Heart left ventricle (tissue), 16 donors: ENCODE results near the gene DKKL1. TPM values are rescaled to one million over a fixed set of nuclear protein-coding genes. Genes with fewer than 3 reads are reported as not detected.

Source experiments
- ATAC-seq, 4 donors: fragments of 200-7000 bp; cut with Tn5 transposase; one replicate each; pipeline ENCODE4 v1.9.1; 2020 to 2022; ENCODE audit warnings: moderate library complexity in 4 of 4, mild to moderate bottlenecking in 3 of 4, moderate number of reproducible peaks in 1 of 4
- DNase-seq, 5 donors: peaks; one replicate each; pipeline ENCODE4 v3.0.0-alpha.2; 2020
- H3K27ac ChIP-seq, 12 donors: fragments of 200-600 bp; sonication (generic) in 4 of 12; one replicate each; pipeline versions ENCODE4 v1.5.0 to v1.8.0; 2016 to 2022; ENCODE audit warnings: mild to moderate bottlenecking in 2 of 12
- H3K27me3 ChIP-seq, 9 donors: fragments of 200-600 bp; sonication (generic) in 2 of 9; one replicate each; pipeline versions ENCODE4 v1.5.1 to v1.8.0; 2016 to 2022; ENCODE audit warnings: mild to moderate bottlenecking in 3 of 9
- H3K36me3 ChIP-seq, 9 donors: fragments of 200-600 bp; sonication (generic) in 2 of 9; one replicate each; pipeline versions ENCODE4 v1.5.0 to v1.8.0; 2018 to 2022; ENCODE audit warnings: mild to moderate bottlenecking in 2 of 9
- H3K4me1 ChIP-seq, 12 donors: fragments of 200-600 bp; sonication (generic) in 4 of 12; one replicate each; pipeline versions ENCODE4 v1.5.0 to v1.8.0; 2016 to 2022; ENCODE audit warnings: mild to moderate bottlenecking in 3 of 12
- H3K4me3 ChIP-seq, 12 donors: fragments of 200-600 bp; sonication (generic) in 4 of 12; one replicate each; pipeline versions ENCODE4 v1.5.0 to v1.8.0; 2017 to 2022; ENCODE audit warnings: mild to moderate bottlenecking in 9 of 12, moderate library complexity in 4 of 12
- H3K9me3 ChIP-seq, 12 donors: fragments of 200-600 bp; sonication (generic) in 4 of 12; one replicate each; pipeline versions ENCODE4 v1.5.0 to v1.8.0; 2016 to 2022; ENCODE audit warnings: mild to moderate bottlenecking in 1 of 12
- POLR2A ChIP-seq, 2 donors: fragments of 450-650 bp; IDR thresholded peaks; one replicate each; pipeline ENCODE4 v1.6.1; 2017; ENCODE audit warnings: antibody characterized with exemption in 2 of 2, mild to moderate bottlenecking in 2 of 2, moderate library complexity in 2 of 2
- WGBS, 4 donors: extraction: QIAGEN DNeasy Blood & Tissue Kit in 2 of 4; methylation state at CpG; one replicate each; pipeline versions ENCODE4 v1.1.5 to v1.1.7; 2013 to 2018; 5-methylcytosine and 5-hydroxymethylcytosine counted together
- intact Hi-C, 10 donors: fragments of 100-400 bp; cut with DNase I; formaldehyde crosslinking; loops; one replicate each; pipeline versions ENCODE4 v1.11.1 to v1.14.2; 2022
- polyA plus RNA-seq, 2 donors: library from polyadenylated mRNA; stranded (reverse); fragments of 200-250 nt; gene quantifications; one replicate each; pipeline ENCODE4 v1.2.3, GENCODE V29; 2013
- total RNA-seq, 9 donors: library from RNA; depleted of rRNA in 2 of 9; stranded (reverse); fragments of >200 nt in 2 of 9; fragmentation: NEBNext Ultra II Directional in 3 of 9; extraction: Animal tissue kit (Norgen Biotek cat#: 25700) in 3 of 9; gene quantifications; one replicate each; pipeline versions ENCODE4 v1.1.0 to v1.2.4, GENCODE V29; 2016 to 2023
- TF ChIP-seq, protein P1 (sequence below), 12 donors: fragments of 200-600 bp; sonication (generic) in 4 of 12; IDR thresholded peaks; one replicate each; pipeline versions ENCODE4 v1.5.0 to v1.8.0; 2018 to 2022; ENCODE audit warnings: antibody characterized with exemption in 12 of 12, mild to moderate bottlenecking in 5 of 12
- donor health status: ischemic (EF 13 %, LVEDD 7.1; RV severe dilation, severe dysfunction).
- donor health status: healthy with polysubstance abuse.
- donor health status: DM: no; HTN: yes; CAD: no.
- donor health status: DM: no; HTN: no; CAD: no.
- donor health status: ischemic (EF 25% LVEDD 6.9; RV normal size, moderate dysfunction).
- donor health status: ischemic (EF 25% LVEDD 5.7; RV mildly dilated, moderate dysfunction).
- donor health status: healthy.
- donor health status: DM: yes; HTN: yes; CAD: no.
- donor health status: ischemic (EF 35%, LVEDD 5.7; RV mildly dilated, moderate dysfunction).
- donor health status: nonischemic (EF 11% LVEDD 7.7; RV severe dilation, severe dysfunction).
- donor health status: DM: yes; HTN: yes; CAD: no.
- donor health status: PGD.
- donor health status: ischemic (EF 29% LVEDD 5.4; RV normal size, mild dysfunction).
- donor health status: nonischemic (EF 23%, LVEDD 6.1; RV moderate dilation, normal function).

Gene DKKL1
- total and polyA plus RNA-seq, 11 donors, result 0.24 to 0.51 TPM; not detected in 9

DNA sequence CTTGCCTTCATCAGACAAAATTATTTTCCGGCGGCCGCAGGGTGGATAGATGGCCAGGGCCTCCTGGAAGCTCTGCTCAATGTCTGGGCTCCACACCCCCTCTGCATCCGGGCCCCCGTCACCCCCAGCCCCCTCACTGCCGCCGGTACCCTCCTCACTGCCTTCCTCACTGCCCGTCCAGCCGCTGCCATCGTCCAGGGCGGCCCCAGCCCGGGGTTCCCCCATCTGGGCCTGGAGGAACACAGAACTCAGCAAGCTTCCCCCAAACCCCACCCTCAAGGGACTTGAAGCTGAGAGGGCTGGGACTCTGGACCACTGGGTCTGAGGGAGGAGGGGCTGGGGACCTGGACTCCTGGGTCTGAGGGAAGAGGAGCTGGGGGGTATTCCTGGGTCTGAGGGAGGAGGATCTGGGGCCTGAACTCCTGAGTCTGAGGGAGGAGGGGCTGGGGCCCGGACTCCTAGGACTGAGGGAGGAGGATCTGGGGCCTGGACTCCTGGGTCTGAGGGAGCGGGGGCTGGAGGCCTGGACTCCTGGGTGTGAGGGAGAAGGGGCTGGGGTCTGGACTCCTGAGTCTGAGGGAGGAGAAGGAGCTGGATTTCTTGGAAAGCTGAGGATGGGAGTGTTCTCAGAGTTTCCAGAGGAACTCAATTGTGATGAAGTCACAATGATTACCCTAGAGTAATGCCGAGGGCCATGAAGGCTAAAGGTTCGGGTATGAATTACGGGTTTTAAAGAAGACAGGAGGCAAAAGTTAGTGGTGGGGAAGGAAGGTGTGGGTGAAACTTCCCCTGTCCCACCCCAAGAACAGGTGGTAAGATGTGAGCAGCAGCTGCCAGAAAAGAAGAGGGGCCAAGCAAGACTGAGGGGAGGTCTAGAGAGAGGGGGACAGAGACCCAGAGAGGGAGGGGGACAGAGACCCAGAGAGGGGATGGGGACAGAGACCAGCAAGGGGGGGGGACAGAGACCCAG lies 3.5 kb upstream of the DKKL1 start:
- no peak for DNase-seq
- Histone ChIP-seq H3K27me3 (peaks cover 0 to 12% (median 0%) of the 10 kb centered on the region in 9 donors), H3K36me3 (peaks cover 0 to 35% (median 23%) of the 10 kb centered on the region in 9 donors), H3K4me1 (peaks cover 4 to 42% (median 20%) of the 10 kb centered on the region in 12 donors), H3K27ac (peak overlapping the region in 4 of 12 donors; percentile 13 to 98 (median 32)), H3K4me3 (no peak overlapping the region), H3K9me3 (no peaks in the 10 kb centered on the region)
- 77 to 81% (median 79%) methylated on average over 13 to 17 of the region's 17 CpGs for WGBS, 4 donors
- intact Hi-C loops, result no loop called here
- no peak for TF ChIP-seq POLR2A (IDR thresholded peaks at IDR 0.05)
- TF ChIP-seq, protein P1, sequence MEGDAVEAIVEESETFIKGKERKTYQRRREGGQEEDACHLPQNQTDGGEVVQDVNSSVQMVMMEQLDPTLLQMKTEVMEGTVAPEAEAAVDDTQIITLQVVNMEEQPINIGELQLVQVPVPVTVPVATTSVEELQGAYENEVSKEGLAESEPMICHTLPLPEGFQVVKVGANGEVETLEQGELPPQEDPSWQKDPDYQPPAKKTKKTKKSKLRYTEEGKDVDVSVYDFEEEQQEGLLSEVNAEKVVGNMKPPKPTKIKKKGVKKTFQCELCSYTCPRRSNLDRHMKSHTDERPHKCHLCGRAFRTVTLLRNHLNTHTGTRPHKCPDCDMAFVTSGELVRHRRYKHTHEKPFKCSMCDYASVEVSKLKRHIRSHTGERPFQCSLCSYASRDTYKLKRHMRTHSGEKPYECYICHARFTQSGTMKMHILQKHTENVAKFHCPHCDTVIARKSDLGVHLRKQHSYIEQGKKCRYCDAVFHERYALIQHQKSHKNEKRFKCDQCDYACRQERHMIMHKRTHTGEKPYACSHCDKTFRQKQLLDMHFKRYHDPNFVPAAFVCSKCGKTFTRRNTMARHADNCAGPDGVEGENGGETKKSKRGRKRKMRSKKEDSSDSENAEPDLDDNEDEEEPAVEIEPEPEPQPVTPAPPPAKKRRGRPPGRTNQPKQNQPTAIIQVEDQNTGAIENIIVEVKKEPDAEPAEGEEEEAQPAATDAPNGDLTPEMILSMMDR (IDR thresholded peaks at IDR 0.05), result no peak
- ATAC-seq, result no peak

DNA sequence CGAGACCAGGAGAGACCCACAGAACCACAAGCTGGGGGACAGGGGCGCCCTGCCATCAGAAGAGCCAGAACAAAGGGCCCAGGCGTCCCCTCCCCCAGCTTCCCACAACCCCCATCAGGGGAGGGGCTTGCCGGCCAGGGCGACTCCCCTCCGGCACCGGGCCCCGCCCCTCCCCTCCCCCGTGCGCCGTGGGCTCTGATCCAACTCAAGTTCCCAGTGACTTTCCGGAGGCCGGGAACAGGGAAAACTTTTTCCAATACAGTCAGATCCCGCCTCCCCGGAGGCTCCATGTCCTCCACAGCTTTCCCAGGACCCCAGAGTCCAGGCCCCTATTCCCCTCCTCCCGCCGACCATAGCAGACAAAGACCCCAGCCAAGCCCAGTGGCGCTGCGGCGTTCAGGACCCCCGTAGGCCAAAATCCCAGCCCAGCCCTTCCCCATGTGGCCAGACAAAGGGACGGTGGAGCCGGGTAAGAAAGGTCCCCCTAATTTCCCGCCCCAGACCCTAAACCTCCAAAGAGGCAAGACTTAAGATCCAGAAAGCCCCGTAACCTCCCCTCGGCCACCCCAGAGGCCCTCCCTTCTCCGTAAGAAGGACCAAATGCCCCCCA lies 2.1 kb upstream of the DKKL1 start:
- ATAC-seq, result peak; percentile 33 to 66 (median 52)
- peak; percentile 86 to 91 (median 89) for DNase-seq
- intact Hi-C loops, result no loop called here
- peak overlapping the region; percentile 93 to 99 (median 98) for H3K27ac ChIP-seq
- 2 to 3% (median 3%) methylated on average over 14 to 27 of the region's 27 CpGs for WGBS, 4 donors
- H3K4me3 ChIP-seq, result peak overlapping the region; percentile 70 to 97 (median 92)
- H3K9me3 ChIP-seq, result no peaks in the 10 kb centered on the region
- H3K4me1 ChIP-seq, result peaks cover 0 to 32% (median 16%) of the 10 kb centered on the region in 12 donors
- TF ChIP-seq POLR2A (IDR thresholded peaks at IDR 0.05), result peak in 1 of 2 donors; percentile 62
- TF ChIP-seq, protein P1 (IDR thresholded peaks at IDR 0.05), result no peak
- H3K27me3 ChIP-seq, result peaks cover 0 to 12% (median 0%) of the 10 kb centered on the region in 9 donors
- H3K36me3 ChIP-seq, result peaks cover 0 to 29% (median 21%) of the 10 kb centered on the region in 9 donors

DNA sequence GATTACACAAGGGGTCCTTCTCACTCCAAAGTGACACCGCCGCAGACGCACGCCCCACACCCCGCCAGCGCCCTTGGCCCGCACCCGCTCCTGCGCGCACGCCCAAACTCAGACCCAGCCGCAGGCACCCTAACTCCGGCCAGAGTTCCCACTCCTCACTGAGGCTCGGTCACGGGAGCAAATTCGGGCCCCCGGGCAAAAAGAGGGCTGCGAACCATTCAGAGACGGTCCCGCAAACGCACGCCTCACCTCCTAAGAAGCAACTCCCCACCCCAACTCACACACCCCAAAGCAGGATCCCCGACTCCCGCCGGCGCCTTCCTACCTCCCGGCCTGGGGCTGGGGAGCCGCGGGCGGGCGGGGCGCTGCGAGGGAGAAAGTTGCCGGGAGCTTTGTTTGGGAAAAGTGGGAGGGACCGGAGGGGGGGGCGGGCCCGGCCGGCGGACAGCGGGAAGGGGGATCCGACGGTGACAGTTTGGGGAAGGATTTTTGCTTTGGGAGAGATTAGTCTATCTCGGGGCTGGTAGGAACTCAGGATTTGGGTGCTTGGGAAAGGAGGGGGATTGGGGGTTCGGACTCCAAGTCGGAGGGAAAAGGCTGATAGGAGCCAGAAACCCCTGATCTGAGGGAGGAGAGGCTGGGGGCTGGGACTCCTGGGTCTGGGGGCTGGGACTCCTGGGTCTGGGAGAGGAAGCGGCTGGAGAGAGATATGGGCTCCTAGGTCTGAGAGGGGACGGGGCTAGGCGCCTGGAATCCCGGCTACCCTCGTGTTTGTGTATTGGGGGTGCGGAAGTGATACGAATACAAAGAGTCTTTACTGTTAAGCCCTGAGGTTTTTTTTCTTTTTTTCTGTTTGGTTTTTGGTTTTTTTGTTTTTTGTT lies 1.4 kb upstream of the DKKL1 start, which contains the start of gene TEAD2:
TEAD2 (minus strand) TSS at position 369 of the 881 bp plus-strand sequence. CDS start 2,341 bp downstream, outside the sequence.
- intact Hi-C loops, result no loop called here
- H3K27me3 ChIP-seq, result peaks cover 0 to 12% (median 0%) of the 10 kb centered on the region in 9 donors
- peak in 1 of 2 donors; percentile 61 for TF ChIP-seq POLR2A (IDR thresholded peaks at IDR 0.05)
- TF ChIP-seq, protein P1 (IDR thresholded peaks at IDR 0.05), result no peak
- peaks cover 0 to 27% (median 11%) of the 10 kb centered on the region in 12 donors for H3K4me1 ChIP-seq
- WGBS, 4 donors, result 0 to 1% (median 1%) methylated on average over 34 to 52 of the region's 52 CpGs
- DNase-seq, result peak; percentile 81 to 89 (median 87)
- peak within 1 kb of the TSS; percentile 70 to 97 (median 92) for H3K4me3 ChIP-seq
- peak; percentile 27 to 65 (median 50) for ATAC-seq
- H3K27ac ChIP-seq, result peak within 1 kb of the TSS; percentile 93 to 99 (median 98)
- H3K36me3 ChIP-seq, result peaks cover 0 to 27% (median 21%) of the 10 kb centered on the region in 9 donors
- H3K9me3 ChIP-seq, result no peaks in the 10 kb centered on the region
